ENCODE results near the gene SFXN3.

The SFXN3 gene

GRCh38 chr10:101089520-101090299 lies 58.7 kb downstream of the SFXN3 start:
- Histone ChIP-seq H2AK5ac (ENCODE audit: low read length, severe bottlenecking) (no peak overlapping the region), H3K9ac (ENCODE audit: low read length) (no peak overlapping the region), H2AFZ (ENCODE audit: low read depth, low read length) (peak overlapping the region; percentile 15), H3K79me1 (replicated peaks; ENCODE audit: low read length, poor library complexity, severe bottlenecking) (no peaks in the 10 kb centered on the region), H3K4ac (ENCODE audit: low read depth in 1 of 2, low read length in 2 of 2) (no peak overlapping the region), H2BK15ac (ENCODE audit: low read depth, poor library complexity, severe bottlenecking) (no peak overlapping the region), H2BK12ac (ENCODE audit: low read length in 2 of 2) (no peak overlapping the region), H3K27me3 (ENCODE audit: control insufficient read depth in 1 of 2, insufficient read depth in 1 of 2, low read length in 2 of 2) (peaks cover 69 to 100% of the 10 kb centered on the region in 2 experiments), H3K4me3 (ENCODE audit: insufficient read depth in 1 of 2, low read depth in 1 of 2, low read length in 2 of 2) (no peak overlapping the region), H4K8ac (ENCODE audit: low read length) (no peak overlapping the region), H3K23ac (ENCODE audit: low read length in 2 of 2) (no peak overlapping the region), H4K91ac (ENCODE audit: low read length) (no peak overlapping the region), H3K14ac (ENCODE audit: low read length in 2 of 2) (no peak overlapping the region), H3K4me1 (ENCODE audit: control insufficient read depth, insufficient read depth, low read depth, low read length) (no peaks in the 10 kb centered on the region), H3K18ac (ENCODE audit: low read depth in 1 of 2, low read length in 2 of 2) (no peak overlapping the region), H3K4me2 (ENCODE audit: low read length, poor library complexity, severe bottlenecking) (no peak overlapping the region), H3K27ac (ENCODE audit: low read length, poor library complexity, severe bottlenecking) (no peak overlapping the region), H2BK120ac (ENCODE audit: low read depth, low read length) (no peak overlapping the region), H2BK5ac (ENCODE audit: low read depth, low read length, poor library complexity, severe bottlenecking) (no peak overlapping the region), H3K36me3 (ENCODE audit: control insufficient read depth in 1 of 2, insufficient read depth in 2 of 2, low read depth in 1 of 2, low read length in 2 of 2) (no peaks in the 10 kb centered on the region), H3K9me3 (ENCODE audit: control insufficient read depth, low read length) (no peaks in the 10 kb centered on the region)
- no peak for DNase-seq
- WGBS, result 85% methylated on average over 10 of the region's 11 CpGs

GRCh38 chr10:101090597-101090996 lies 59.6 kb downstream of the SFXN3 start:
- H3K4me2 ChIP-seq (ENCODE audit: low read length, poor library complexity, severe bottlenecking), result no peak overlapping the region
- H3K27me3 ChIP-seq (ENCODE audit: control insufficient read depth in 1 of 2, insufficient read depth in 1 of 2, low read length in 2 of 2), result peaks cover 60 to 100% of the 10 kb centered on the region in 2 experiments
- no peak overlapping the region for H3K18ac ChIP-seq (ENCODE audit: low read depth in 1 of 2, low read length in 2 of 2)
- H2BK15ac ChIP-seq (ENCODE audit: low read depth, poor library complexity, severe bottlenecking), result no peak overlapping the region
- H3K79me1 ChIP-seq (replicated peaks; ENCODE audit: low read length, poor library complexity, severe bottlenecking), result no peaks in the 10 kb centered on the region
- no peak overlapping the region for H2AK5ac ChIP-seq (ENCODE audit: low read length, severe bottlenecking)
- H3K14ac ChIP-seq (ENCODE audit: low read length in 2 of 2), result no peak overlapping the region
- H2AFZ ChIP-seq (ENCODE audit: low read depth, low read length), result no peak overlapping the region
- no peak overlapping the region for H4K8ac ChIP-seq (ENCODE audit: low read length)
- WGBS, result 90% methylated on average over 4 of the region's 5 CpGs
- H3K4ac ChIP-seq (ENCODE audit: low read depth in 1 of 2, low read length in 2 of 2), result no peak overlapping the region
- H3K9me3 ChIP-seq (ENCODE audit: control insufficient read depth, low read length), result no peaks in the 10 kb centered on the region
- H4K91ac ChIP-seq (ENCODE audit: low read length), result no peak overlapping the region
- no peak overlapping the region for H3K4me3 ChIP-seq (ENCODE audit: insufficient read depth in 1 of 2, low read depth in 1 of 2, low read length in 2 of 2)
- no peak overlapping the region for H3K23ac ChIP-seq (ENCODE audit: low read length in 2 of 2)
- H3K27ac ChIP-seq (ENCODE audit: low read length, poor library complexity, severe bottlenecking), result no peak overlapping the region
- no peak overlapping the region for H2BK120ac ChIP-seq (ENCODE audit: low read depth, low read length)
- no peak overlapping the region for H3K9ac ChIP-seq (ENCODE audit: low read length)
- no peak overlapping the region for H2BK5ac ChIP-seq (ENCODE audit: low read depth, low read length, poor library complexity, severe bottlenecking)
- no peak overlapping the region for H2BK12ac ChIP-seq (ENCODE audit: low read length in 2 of 2)
- no peak for DNase-seq
- H3K4me1 ChIP-seq (ENCODE audit: control insufficient read depth, insufficient read depth, low read depth, low read length), result no peaks in the 10 kb centered on the region
- H3K36me3 ChIP-seq (ENCODE audit: control insufficient read depth in 1 of 2, insufficient read depth in 2 of 2, low read depth in 1 of 2, low read length in 2 of 2), result no peaks in the 10 kb centered on the region

Data from mesenchymal stem cell (in vitro differentiated cells and primary cell).